Body of pancreas (tissue), 4 donors: ENCODE data around the gene TBC1D9B. TPM values are rescaled to one million over a fixed set of nuclear protein-coding genes. Genes with fewer than 3 reads are reported as not detected.

Source experiments
- ATAC-seq: fragments of 150-250 bp; one replicate; pipeline ENCODE4 v1.9.1; 2016
- DNase-seq, 4 donors: peaks; one replicate each; pipeline ENCODE4 v3.0.0-alpha.2; 2019
- H3K27ac ChIP-seq, 4 donors: fragments of 200-600 bp; sonication (generic); 1 replicate in 3 of 4; 2 replicates in 1 of 4; pipeline versions ENCODE4 v1.5.1 to v1.6.1; 2016 to 2019; ENCODE audit warnings: mild to moderate bottlenecking in 1 of 4, mixed read lengths in 1 of 4, moderate library complexity in 1 of 4
- H3K27me3 ChIP-seq, 2 donors: fragments of 200-600 bp; sonication (generic); one replicate each; pipeline ENCODE4 v1.6.0; 2016; ENCODE audit warnings: mild to moderate bottlenecking in 1 of 2
- H3K36me3 ChIP-seq, 2 donors: fragments of 200-600 bp; sonication (generic); replicated peaks in 1 of 2; 2 replicates each; pipeline ENCODE4 v1.5.1; 2016; ENCODE audit warnings: low read depth in 2 of 2; ENCODE audit not compliant: insufficient read depth in 1 of 2
- H3K4me1 ChIP-seq: fragments of 200-600 bp; sonication (generic); one replicate; pipeline ENCODE4 v1.6.0; 2016
- H3K4me3 ChIP-seq, 2 donors: fragments of 200-600 bp; sonication (generic); 1 replicate in 1 of 2; 2 replicates in 1 of 2; pipeline ENCODE4 v1.5.1; 2016 to 2019
- H3K9me3 ChIP-seq, 3 donors: fragments of 200-600 bp; sonication (generic); 1 replicate in 2 of 3; 2 replicates in 1 of 3; pipeline ENCODE4 v1.5.1; 2016
- POLR2A ChIP-seq, 3 donors: fragments of 450-650 bp; IDR thresholded peaks; one replicate each; pipeline ENCODE4 v1.6.1; 2016; ENCODE audit warnings: antibody characterized with exemption in 3 of 3, mild to moderate bottlenecking in 2 of 3
- WGBS, 2 donors: methylation state at CpG; one replicate each; pipeline ENCODE4 v1.1.5; 2017; 5-methylcytosine and 5-hydroxymethylcytosine counted together
- intact Hi-C: fragments of 100-400 bp; cut with DNase I; formaldehyde crosslinking; loops from one replicate; pipeline ENCODE4 v1.15.1; 2023
- total RNA-seq, 2 donors: library from RNA; depleted of rRNA; stranded (reverse); fragments of >200 nt; gene quantifications; one replicate each; pipeline ENCODE4 v1.1.0, GENCODE V29; 2016
- TF ChIP-seq, protein P1 (sequence below), 7 experiments: fragments of 450-650 bp in 4 of 7; fragments of 200-600 bp in 3 of 7; sonication (generic) in 3 of 7; IDR thresholded peaks; one replicate each; pipeline ENCODE4 v1.5.1; 2016 to 2019; ENCODE audit warnings: antibody characterized with exemption in 7 of 7

The TBC1D9B gene
- total RNA-seq, 2 donors from 2014 or later: 69.8 to 121 TPM

DNA sequence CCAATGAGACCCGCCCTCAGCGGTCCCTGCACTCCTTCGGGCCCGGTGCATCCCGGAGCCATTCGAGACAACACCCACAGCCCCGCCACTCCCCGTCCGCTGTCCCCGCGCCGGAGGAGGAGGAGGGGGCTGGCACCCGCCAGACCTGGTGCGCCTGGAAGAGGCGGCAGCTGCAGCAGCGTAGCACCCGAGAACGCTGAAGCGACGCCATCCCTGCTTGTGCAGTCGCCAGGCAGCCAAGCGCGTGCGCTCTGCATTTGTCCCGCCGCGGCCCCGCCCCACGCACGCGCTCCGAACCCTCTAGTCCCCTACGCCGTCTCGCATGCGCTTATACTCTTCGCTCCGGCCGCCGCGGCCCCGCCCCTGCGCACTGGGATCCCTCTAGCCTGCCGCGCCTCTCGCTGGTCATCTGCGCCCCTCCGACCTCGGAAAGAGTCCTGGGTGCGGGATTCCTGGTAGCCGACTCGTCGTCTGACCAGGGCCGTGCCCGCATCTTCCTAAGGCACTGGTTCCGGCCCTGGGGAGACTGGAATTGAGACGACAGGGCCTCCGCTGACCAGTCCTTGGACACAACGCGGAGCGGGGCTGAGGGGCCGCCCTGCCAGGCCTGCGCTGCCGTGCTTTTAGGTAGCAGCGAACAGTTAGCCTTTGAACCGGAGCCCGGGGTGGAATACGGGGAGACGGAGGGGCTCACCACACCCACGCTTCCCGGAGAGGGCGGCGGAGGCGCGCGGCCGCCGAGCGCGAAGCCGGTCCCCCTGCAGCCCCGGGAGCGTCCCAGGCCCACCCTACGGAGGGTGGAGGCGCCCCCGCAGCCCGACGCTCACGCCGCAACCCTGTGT lies 48.9 kb downstream of the TBC1D9B start, which contains the start of gene MRNIP:
MRNIP (minus strand) TSS at position 232 of the 842 bp plus-strand sequence; CDS start at position 211, 21 bp downstream.
- intact Hi-C loops: no loop called here
- H3K36me3 ChIP-seq: peaks cover 0 to 10% of the 10 kb centered on the region in 2 donors
- ATAC-seq (peak; percentile 99), DNase-seq (peak; percentile 96 to 98 (median 96))
- TF ChIP-seq, protein P1, sequence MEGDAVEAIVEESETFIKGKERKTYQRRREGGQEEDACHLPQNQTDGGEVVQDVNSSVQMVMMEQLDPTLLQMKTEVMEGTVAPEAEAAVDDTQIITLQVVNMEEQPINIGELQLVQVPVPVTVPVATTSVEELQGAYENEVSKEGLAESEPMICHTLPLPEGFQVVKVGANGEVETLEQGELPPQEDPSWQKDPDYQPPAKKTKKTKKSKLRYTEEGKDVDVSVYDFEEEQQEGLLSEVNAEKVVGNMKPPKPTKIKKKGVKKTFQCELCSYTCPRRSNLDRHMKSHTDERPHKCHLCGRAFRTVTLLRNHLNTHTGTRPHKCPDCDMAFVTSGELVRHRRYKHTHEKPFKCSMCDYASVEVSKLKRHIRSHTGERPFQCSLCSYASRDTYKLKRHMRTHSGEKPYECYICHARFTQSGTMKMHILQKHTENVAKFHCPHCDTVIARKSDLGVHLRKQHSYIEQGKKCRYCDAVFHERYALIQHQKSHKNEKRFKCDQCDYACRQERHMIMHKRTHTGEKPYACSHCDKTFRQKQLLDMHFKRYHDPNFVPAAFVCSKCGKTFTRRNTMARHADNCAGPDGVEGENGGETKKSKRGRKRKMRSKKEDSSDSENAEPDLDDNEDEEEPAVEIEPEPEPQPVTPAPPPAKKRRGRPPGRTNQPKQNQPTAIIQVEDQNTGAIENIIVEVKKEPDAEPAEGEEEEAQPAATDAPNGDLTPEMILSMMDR (IDR thresholded peaks at IDR 0.05): peak in 5 of 7 experiments; percentile 19 to 56 (median 46)
- TF ChIP-seq POLR2A (IDR thresholded peaks at IDR 0.05): peak; percentile 58 to 80 (median 79)
- WGBS, 2 donors: 0 to 1% methylated on average over 41 to 87 of the region's 90 CpGs
- H3K27me3 ChIP-seq: no peaks in the 10 kb centered on the region
- peaks cover 14% of the 10 kb centered on the region for H3K4me1 ChIP-seq
- no peaks in the 10 kb centered on the region for H3K9me3 ChIP-seq
- peak within 1 kb of the TSS; percentile 87 to 97 for H3K4me3 ChIP-seq
- H3K27ac ChIP-seq: peak within 1 kb of the TSS; percentile 40 to 93 (median 78)

DNA sequence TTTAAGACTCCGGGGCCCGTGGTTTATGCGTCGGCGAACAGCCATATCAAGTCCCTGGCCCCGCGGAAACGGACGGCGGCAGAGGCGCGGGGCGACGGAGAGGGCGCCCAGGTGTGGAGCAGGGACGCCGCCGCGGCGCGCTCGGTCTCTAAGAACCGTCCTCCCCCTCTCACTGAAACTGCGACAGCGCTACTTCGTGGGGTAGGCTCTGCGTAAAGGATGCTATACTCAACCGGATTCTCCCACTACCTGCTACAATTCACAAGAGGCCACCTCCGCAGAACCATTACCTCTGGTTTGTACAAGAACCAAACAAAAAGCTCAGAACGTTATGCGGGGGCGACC lies 49.5 kb downstream of the TBC1D9B start:
- peak overlapping the region; percentile 40 to 93 (median 78) for H3K27ac ChIP-seq
- intact Hi-C loops: no loop called here

DNA sequence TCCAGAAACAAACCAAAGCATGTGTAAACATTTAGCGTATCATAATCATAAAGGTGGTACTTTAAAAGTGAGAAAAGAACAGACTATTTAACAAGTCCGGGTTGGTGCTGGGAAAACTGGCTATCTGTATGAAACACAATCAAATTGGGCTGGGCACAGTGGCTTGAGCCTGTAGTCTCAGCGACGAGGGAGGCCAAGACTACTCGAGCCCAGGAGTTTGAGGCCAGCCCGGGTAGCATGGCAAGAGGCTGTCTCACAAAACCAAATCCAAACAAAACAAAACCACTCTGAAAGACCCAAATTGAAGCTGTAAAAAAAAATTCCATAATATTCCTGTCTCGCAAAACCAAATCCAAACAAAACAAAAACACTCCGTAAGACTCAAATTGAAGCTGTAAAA lies 53.3 kb downstream of the TBC1D9B start:
- WGBS, 2 donors: 91 to 97% methylated on average over 8 of the region's 8 CpGs
- H3K36me3 ChIP-seq: peaks cover 8 to 11% of the 10 kb centered on the region in 2 donors
- H3K4me3 ChIP-seq: no peak overlapping the region
- H3K27me3 ChIP-seq: no peaks in the 10 kb centered on the region
- H3K9me3 ChIP-seq: no peaks in the 10 kb centered on the region
- intact Hi-C loops: no loop called here
- no peak overlapping the region for H3K27ac ChIP-seq
- DNase-seq (no peak), ATAC-seq (no peak)
- H3K4me1 ChIP-seq: peaks cover 9% of the 10 kb centered on the region
- TF ChIP-seq, protein P1 (IDR thresholded peaks at IDR 0.05): no peak
- no peak for TF ChIP-seq POLR2A (IDR thresholded peaks at IDR 0.05)

More for the DNA sequence above, 49.5 kb downstream of the TBC1D9B start:
- DNase-seq: peak in 3 of 4 donors; percentile 39 to 61 (median 41)
- no peaks in the 10 kb centered on the region for H3K9me3 ChIP-seq
- TF ChIP-seq, protein P1 (IDR thresholded peaks at IDR 0.05): no peak
- no peak for TF ChIP-seq POLR2A (IDR thresholded peaks at IDR 0.05)
- peaks cover 0 to 6% of the 10 kb centered on the region in 2 donors for H3K36me3 ChIP-seq
- peak; percentile 39 for ATAC-seq
- H3K4me3 ChIP-seq: peak overlapping the region; percentile 87 to 97
- WGBS, 2 donors: 0 to 1% methylated on average over 11 to 32 of the region's 32 CpGs
- H3K27me3 ChIP-seq: no peaks in the 10 kb centered on the region
- H3K4me1 ChIP-seq: peaks cover 14% of the 10 kb centered on the region

DNA sequence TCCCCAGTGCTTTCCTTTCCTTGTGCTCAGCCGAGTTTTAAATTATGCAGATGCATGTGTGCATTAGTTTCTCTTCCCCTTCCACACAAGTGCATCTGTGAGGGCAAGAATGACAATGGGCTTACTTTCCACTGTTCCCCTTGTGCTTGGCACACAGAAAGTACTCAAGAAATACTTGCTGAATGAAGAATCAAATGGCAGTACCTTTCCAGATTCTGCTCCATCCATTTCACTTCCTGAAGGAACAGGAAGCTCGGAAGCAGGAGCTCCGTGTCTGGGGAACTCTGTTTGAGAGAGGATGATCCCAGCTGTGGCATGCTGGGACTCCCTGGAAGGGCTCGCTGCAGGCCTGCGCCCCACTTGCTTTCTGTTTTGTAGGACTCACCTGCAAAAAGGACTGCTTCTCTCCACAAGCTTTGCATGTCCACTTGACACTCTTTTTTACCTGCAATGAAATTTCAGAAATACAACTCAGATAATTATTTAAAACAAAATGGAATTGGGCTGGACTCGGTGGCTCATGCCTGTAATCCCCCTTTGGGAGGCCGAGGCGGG lies 54.6 kb downstream of the TBC1D9B start:
- Histone ChIP-seq H3K27ac (no peak overlapping the region), H3K4me1 (peaks cover 7% of the 10 kb centered on the region), H3K4me3 (no peak overlapping the region), H3K36me3 (peaks cover 10 to 17% of the 10 kb centered on the region in 2 donors), H3K27me3 (no peaks in the 10 kb centered on the region), H3K9me3 (no peaks in the 10 kb centered on the region)
- DNase-seq (no peak), ATAC-seq (no peak)
- TF ChIP-seq POLR2A (IDR thresholded peaks at IDR 0.05): no peak
- TF ChIP-seq, protein P1 (IDR thresholded peaks at IDR 0.05): no peak
- intact Hi-C loops: no loop called here
- 85 to 88% methylated on average over 8 of the region's 8 CpGs for WGBS, 2 donors
